Measurements from ENCODE around the gene NOG. TPM values are rescaled to one million over a fixed set of nuclear protein-coding genes. Genes with fewer than 3 reads are reported as not detected.
A peak's percentile ranks its signal among the peaks of the same experiment; 100 is the strongest.

NOG gene
- total and polyA plus RNA-seq, 9 of the 15 experiments (the other 6 are each of a cell fraction or from before 2014, with no cell fraction given), result not detected

DNA sequence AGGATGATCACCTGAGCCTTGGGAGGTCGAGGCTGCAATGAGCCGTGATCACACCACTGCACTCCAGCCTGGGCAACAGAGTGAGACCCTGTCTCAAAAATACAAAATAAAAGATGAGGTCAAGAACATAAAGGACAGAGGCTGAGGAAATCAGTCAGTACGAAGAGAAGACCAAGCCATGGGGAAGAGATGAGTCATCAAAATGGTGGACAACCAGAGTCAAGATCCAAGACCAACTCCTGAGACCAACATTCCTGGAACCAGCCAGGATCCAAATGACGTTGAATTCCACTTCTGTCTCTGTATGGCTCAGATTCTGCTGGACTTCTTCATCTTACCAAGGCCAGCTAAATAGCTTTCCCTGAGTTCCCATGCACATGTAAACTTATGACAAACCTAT is 44.8 kb upstream of the NOG start (continued):
- TF ChIP-seq, protein P1, sequence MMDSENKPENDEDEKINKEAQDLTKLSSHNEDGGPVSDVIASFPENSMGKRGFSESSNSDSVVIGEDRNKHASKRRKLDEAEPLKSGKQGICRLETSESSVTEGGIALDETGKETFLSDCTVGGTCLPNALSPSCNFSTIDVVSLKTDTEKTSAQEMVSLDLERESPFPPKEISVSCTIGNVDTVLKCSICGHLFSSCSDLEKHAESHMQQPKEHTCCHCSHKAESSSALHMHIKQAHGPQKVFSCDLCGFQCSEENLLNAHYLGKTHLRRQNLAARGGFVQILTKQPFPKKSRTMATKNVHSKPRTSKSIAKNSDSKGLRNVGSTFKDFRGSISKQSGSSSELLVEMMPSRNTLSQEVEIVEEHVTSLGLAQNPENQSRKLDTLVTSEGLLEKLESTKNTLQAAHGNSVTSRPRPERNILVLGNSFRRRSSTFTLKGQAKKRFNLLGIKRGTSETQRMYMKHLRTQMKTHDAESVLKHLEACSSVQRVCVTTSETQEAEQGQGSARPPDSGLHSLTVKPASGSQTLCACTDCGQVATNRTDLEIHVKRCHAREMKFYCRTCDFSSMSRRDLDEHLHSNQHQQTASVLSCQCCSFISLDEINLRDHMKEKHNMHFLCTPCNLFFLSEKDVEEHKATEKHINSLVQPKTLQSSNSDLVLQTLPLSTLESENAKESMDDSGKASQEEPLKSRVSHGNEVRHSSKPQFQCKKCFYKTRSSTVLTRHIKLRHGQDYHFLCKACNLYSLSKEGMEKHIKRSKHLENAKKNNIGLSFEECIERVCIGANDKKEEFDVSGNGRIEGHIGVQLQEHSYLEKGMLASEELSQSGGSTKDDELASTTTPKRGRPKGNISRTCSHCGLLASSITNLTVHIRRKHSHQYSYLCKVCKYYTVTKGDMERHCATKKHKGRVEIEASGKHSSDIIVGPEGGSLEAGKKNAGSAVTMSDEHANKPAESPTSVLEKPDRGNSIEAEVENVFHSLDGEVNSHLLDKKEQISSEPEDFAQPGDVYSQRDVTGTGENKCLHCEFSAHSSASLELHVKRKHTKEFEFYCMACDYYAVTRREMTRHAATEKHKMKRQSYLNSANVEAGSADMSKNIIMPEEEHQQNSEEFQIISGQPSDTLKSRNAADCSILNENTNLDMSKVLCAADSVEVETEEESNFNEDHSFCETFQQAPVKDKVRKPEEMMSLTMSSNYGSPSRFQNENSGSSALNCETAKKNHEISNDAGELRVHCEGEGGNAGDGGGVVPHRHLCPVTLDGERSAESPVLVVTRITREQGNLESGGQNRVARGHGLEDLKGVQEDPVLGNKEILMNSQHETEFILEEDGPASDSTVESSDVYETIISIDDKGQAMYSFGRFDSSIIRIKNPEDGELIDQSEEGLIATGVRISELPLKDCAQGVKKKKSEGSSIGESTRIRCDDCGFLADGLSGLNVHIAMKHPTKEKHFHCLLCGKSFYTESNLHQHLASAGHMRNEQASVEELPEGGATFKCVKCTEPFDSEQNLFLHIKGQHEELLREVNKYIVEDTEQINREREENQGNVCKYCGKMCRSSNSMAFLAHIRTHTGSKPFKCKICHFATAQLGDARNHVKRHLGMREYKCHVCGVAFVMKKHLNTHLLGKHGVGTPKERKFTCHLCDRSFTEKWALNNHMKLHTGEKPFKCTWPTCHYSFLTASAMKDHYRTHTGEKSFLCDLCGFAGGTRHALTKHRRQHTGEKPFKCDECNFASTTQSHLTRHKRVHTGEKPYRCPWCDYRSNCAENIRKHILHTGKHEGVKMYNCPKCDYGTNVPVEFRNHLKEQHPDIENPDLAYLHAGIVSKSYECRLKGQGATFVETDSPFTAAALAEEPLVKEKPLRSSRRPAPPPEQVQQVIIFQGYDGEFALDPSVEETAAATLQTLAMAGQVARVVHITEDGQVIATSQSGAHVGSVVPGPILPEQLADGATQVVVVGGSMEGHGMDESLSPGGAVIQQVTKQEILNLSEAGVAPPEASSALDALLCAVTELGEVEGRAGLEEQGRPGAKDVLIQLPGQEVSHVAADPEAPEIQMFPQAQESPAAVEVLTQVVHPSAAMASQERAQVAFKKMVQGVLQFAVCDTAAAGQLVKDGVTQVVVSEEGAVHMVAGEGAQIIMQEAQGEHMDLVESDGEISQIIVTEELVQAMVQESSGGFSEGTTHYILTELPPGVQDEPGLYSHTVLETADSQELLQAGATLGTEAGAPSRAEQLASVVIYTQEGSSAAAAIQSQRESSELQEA (IDR thresholded peaks at IDR 0.05; ENCODE audit: low read depth), result no peak
- TF ChIP-seq ZNF695 (CRISPR knock-in tag; IDR thresholded peaks at IDR 0.05) (no peak), JUND (IDR thresholded peaks at IDR 0.05; ENCODE audit: borderline replicate concordance, low read depth, low read length) (no peak), JUND (tag; IDR thresholded peaks at IDR 0.05; ENCODE audit: borderline replicate concordance, low read depth, low read length) (0 out of 3 replicates have a peak, but pooled peaks have one; percentile 25), FOSL1 (tag; conservative IDR thresholded peaks at IDR 0.05) (no peak), TARDBP (IDR thresholded peaks at IDR 0.05) (no peak), ESRRB (CRISPR knock-in tag; IDR thresholded peaks at IDR 0.05; ENCODE audit: borderline replicate concordance) (no peak), NCOA1 (IDR thresholded peaks at IDR 0.05; ENCODE audit: low read depth) (no peak), DNMT1 (IDR thresholded peaks at IDR 0.05) (no peak), RFX5 (IDR thresholded peaks at IDR 0.05; ENCODE audit: low read depth, low read length) (no peak), ATF3 (IDR thresholded peaks at IDR 0.05) (peak; percentile 57), ATF3 (CRISPR knock-in tag; conservative IDR thresholded peaks at IDR 0.05) (no peak), MTA1 (IDR thresholded peaks at IDR 0.05; ENCODE audit: borderline replicate concordance) (no peak), BHLHE40 (IDR thresholded peaks at IDR 0.05; ENCODE audit: low read length) (no peak), HCFC1 (IDR thresholded peaks at IDR 0.05; ENCODE audit: low read depth, low read length) (no peak), ZNF316 (IDR thresholded peaks at IDR 0.05) (peak; percentile 75), HMGN3 (IDR thresholded peaks at IDR 0.05; ENCODE audit: borderline replicate concordance, extremely low read depth, insufficient read length, low read depth, low read length) (no peak), AFF1 (IDR thresholded peaks at IDR 0.05; ENCODE audit: low read depth in 1 of 2, partially characterized antibody in 2 of 2) (no peak)

All from K562 (cell line).